Duodenal mucosa (tissue), 2 donors: ENCODE results near the gene ADAMTSL3.

Experiments used
- H3K27ac ChIP-seq: one replicate; pipeline ENCODE4 v1.7.0; 2013; ENCODE audit warnings: low read depth, low read length
- H3K27me3 ChIP-seq, 2 donors: one replicate each; pipeline ENCODE4 v1.7.0; 2013; ENCODE audit warnings: low read length in 2 of 2, control low read depth in 1 of 2; ENCODE audit not compliant: insufficient read depth in 2 of 2, control insufficient read depth in 1 of 2
- H3K36me3 ChIP-seq, 2 donors: one replicate each; pipeline ENCODE4 v1.7.0; 2013; ENCODE audit warnings: low read length in 2 of 2, control low read depth in 1 of 2; ENCODE audit not compliant: insufficient read depth in 2 of 2, control insufficient read depth in 1 of 2
- H3K4me1 ChIP-seq, 2 donors: one replicate each; pipeline ENCODE4 v1.7.0; 2013; ENCODE audit warnings: low read length in 2 of 2, control low read depth in 1 of 2; ENCODE audit not compliant: insufficient read depth in 2 of 2, control insufficient read depth in 1 of 2
- H3K4me3 ChIP-seq, 2 donors: one replicate each; pipeline ENCODE4 v1.7.0; 2013; ENCODE audit warnings: low read length in 2 of 2, low read depth in 1 of 2
- H3K9ac ChIP-seq, 2 donors: one replicate each; pipeline ENCODE4 v1.7.0; 2013; ENCODE audit warnings: low read length in 2 of 2, low read depth in 1 of 2
- H3K9me3 ChIP-seq, 2 donors: one replicate each; pipeline ENCODE4 v1.7.0; 2013; ENCODE audit warnings: low read length in 2 of 2, control low read depth in 1 of 2; ENCODE audit not compliant: control insufficient read depth in 1 of 2

The ADAMTSL3 gene

DNA sequence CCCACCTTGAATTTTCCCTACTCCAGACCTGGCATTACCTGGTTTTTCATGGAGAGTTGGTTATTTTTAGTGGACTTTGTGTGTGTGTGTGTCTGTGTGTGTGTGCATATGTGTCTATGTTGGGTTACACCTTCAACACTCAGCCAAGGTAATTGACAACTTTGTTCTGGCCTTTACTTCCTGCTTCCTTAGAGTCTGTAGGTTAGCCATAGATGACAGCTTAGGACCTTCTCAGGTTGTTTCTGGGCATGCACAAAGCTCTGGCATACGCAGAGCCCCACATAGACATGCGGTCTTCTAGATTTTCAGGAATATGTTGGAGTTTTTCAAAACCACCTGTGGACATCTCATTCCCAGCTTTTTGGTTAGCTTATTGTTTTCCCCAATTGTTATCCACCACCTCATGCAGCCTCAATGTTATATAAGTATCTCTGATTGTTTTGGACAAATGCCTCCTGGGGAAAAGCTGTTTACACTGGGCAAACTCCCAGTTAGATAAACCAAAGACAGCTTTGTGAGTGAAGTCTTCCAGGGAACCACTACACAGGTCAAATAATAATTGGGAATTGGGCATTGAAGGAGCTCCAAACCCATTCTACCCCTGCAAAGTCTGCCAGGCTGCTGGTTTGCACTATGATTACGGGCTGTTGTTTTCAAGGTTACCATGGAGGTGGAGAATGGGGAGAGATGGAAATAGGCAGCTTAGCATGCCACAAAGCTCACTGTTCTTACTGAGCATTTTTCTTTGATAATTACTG, 201.2 kb downstream of the ADAMTSL3 start:
- Histone ChIP-seq H3K9me3 (peaks cover 0 to 4% of the 10 kb centered on the region in 2 donors), H3K27ac (no peak overlapping the region), H3K9ac (no peak overlapping the region), H3K4me3 (no peak overlapping the region), H3K36me3 (no peaks in the 10 kb centered on the region), H3K27me3 (no peaks in the 10 kb centered on the region), H3K4me1 (no peaks in the 10 kb centered on the region)

DNA sequence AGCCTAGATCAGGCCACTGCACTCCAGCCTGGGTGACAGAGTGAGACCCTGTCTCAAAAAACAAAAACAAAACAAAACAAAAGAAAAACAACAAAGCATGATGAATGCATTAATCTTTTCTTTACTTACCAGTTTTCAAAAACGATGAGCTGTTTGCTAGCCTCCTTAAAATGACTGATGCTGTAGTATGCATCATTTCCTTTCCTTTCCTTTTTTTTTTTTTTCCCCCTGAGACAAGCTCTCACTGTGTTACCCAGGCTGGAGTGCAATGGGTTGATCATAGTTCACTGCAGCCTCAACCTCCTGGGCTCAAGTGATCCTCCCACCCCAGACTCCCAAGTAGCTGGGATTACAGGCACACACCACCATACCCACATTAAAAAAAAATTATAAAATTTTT, 202.0 kb downstream of the ADAMTSL3 start:
- H3K4me1 ChIP-seq = no peaks in the 10 kb centered on the region
- H3K9me3 ChIP-seq = peaks cover 0 to 4% of the 10 kb centered on the region in 2 donors
- no peak overlapping the region for H3K27ac ChIP-seq
- H3K9ac ChIP-seq = no peak overlapping the region
- H3K36me3 ChIP-seq = no peaks in the 10 kb centered on the region
- no peaks in the 10 kb centered on the region for H3K27me3 ChIP-seq
- H3K4me3 ChIP-seq = no peak overlapping the region

DNA sequence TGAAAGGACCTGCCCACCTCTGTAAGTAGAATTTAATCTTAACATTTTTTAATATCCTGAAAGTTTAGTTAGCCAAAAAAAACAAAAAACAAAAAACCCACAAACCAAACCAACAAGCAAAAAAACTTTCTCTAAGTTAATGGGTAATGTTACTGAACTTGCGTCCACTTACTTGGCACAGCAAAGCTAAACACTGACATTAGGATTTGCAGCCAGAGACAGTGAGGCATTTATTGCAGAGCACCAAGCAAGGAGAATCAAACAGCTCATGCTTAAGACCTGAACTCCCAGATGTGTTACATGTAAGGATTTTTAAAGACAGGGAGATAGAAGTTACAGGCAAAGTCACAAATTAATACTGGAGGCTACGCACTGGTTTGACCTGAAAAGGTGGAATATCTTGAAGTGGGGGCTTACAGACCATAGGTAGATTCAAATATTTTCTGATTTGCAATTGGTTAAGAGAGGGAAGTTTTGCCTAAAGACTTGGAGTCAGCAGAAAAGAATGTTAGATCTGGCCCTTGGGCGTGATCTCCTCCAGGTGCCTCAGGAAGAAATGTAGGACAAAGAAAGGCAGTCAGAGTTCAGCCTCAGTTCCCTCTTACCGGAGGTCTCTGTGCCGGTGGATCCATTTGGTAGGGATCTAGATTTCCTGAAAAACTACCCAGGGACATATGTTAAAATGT, 205.0 kb downstream of the ADAMTSL3 start:
- no peak overlapping the region for H3K4me3 ChIP-seq
- H3K9me3 ChIP-seq = peaks cover 0 to 4% of the 10 kb centered on the region in 2 donors
- no peaks in the 10 kb centered on the region for H3K36me3 ChIP-seq
- no peaks in the 10 kb centered on the region for H3K4me1 ChIP-seq
- no peak overlapping the region for H3K9ac ChIP-seq
- no peaks in the 10 kb centered on the region for H3K27me3 ChIP-seq
- no peak overlapping the region for H3K27ac ChIP-seq

DNA sequence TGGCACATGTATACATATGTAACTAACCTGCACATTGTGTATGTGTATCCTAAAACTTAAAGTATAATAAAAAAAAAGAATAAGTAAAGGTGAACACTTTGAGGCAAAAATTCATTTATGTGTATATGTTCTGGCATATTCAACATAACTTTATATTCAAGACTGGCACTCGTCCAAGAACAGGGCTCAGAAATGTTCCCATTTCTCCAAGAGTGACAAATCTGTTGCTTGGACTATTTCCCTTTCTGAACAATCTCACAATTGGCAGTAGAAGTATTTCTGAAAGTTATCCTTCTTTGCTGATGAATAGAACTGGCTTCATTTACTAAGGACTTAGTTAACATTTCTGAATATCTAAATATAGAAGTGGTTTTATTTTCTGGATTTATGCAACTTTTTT, 212.8 kb downstream of the ADAMTSL3 start:
- no peaks in the 10 kb centered on the region for H3K27me3 ChIP-seq
- no peak overlapping the region for H3K27ac ChIP-seq
- no peaks in the 10 kb centered on the region for H3K36me3 ChIP-seq
- H3K9ac ChIP-seq = no peak overlapping the region
- H3K4me3 ChIP-seq = no peak overlapping the region
- no peaks in the 10 kb centered on the region for H3K4me1 ChIP-seq
- no peaks in the 10 kb centered on the region for H3K9me3 ChIP-seq

DNA sequence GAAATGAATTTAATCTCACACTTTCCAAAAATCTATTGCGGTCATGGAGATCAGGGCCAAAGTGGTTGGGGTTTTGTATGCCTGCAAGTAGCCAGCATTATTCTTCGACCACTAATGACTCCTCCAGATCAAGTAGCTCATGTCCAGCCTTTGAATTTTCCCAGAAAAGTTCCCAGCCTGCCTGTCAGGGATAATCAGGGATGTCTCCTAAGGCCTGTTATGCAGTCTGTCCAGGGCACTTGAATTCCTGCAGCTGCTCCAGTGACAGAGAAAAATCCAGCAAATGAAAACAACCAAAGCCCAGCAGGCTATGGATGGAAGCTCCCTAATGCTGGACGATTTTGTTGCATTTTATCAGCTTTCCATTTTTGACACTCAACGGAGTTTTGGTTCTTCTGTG, 215.4 kb downstream of the ADAMTSL3 start:
- Histone ChIP-seq H3K9me3 (no peaks in the 10 kb centered on the region), H3K9ac (no peak overlapping the region), H3K36me3 (no peaks in the 10 kb centered on the region), H3K4me3 (no peak overlapping the region), H3K27ac (no peak overlapping the region), H3K4me1 (no peaks in the 10 kb centered on the region), H3K27me3 (no peaks in the 10 kb centered on the region)

DNA sequence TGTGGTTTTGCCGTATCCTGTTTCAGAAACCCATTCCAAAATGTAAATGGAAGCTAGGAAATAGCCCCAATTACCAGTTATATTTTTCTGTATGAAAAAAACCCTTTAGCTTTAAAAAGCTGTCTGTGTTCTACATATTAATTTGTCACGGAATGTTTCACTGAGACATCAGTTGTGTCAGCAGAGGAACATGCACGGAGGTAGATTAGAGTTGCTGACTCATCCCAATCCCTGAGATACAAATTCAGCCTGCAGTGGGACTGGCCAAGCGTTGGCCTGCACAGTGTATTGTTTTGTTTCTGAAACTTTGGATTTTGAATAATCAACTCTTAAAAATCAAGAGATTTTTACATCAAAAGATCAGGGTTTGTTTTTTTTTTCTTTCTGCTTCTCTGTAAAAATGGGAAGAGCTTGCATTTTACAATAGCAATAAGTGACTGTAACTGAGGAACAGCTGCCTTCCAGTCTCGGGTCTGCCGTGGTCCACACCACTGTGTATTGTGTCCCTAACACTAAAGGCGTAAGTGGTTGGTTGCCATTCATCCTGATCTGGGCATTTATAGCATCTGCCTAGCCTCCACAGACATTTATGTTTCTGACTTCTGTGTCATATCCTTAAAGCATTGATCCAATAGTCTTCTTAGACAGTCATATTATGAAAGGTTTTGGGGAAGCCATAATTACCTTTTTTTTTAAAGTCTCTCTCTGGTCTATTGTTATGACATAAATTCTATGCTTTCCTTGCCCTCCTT, 218.1 kb downstream of the ADAMTSL3 start:
- H3K36me3 ChIP-seq = no peaks in the 10 kb centered on the region
- no peak overlapping the region for H3K9ac ChIP-seq
- no peak overlapping the region for H3K27ac ChIP-seq
- no peaks in the 10 kb centered on the region for H3K27me3 ChIP-seq
- no peaks in the 10 kb centered on the region for H3K4me1 ChIP-seq
- no peaks in the 10 kb centered on the region for H3K9me3 ChIP-seq
- H3K4me3 ChIP-seq = no peak overlapping the region

DNA sequence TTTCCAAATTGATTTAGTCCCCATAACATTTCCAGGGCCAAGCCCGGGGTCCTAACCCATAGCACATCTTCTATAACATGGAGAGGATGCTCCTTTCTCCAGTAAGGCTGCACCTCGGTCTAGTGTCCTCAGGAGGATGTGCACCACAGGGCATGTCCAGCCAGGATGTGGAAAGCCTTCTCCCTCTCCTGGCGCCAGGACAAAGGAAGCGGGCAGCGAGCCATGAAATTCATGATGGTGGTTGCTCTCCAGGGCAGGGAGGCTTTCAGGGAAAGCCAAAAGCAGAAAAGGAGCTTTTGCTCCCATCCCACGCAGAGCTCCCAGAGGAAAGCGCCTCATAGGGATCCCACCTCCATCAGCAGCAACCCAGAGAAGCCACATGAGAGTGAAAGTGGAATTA, 220.0 kb downstream of the ADAMTSL3 start:
- Histone ChIP-seq H3K27ac (no peak overlapping the region), H3K4me3 (no peak overlapping the region), H3K9me3 (no peaks in the 10 kb centered on the region), H3K4me1 (no peaks in the 10 kb centered on the region), H3K36me3 (no peaks in the 10 kb centered on the region), H3K27me3 (no peaks in the 10 kb centered on the region), H3K9ac (no peak overlapping the region)

DNA sequence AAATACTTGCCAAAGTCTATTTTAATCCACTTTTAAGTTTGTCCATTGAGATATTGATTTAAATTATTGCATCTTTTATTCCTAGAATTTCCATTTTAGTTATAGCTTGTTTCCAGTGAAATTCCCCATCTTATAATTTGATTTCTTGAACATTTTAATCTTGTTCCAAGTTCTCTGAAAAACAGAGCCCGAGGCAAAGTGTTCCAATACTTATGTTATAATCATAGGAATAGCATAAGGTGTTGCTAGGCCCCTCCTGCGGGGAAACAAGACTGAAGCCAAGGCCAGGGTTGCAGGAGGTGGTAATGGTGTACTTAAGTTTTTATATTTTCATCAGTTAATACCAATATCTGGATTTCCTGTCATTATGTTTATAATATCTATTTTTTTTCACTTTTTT, 226.6 kb downstream of the ADAMTSL3 start:
- Histone ChIP-seq H3K36me3 (no peaks in the 10 kb centered on the region), H3K9ac (no peak overlapping the region), H3K4me3 (no peak overlapping the region), H3K27ac (no peak overlapping the region), H3K9me3 (peaks cover 0 to 6% of the 10 kb centered on the region in 2 donors), H3K27me3 (no peaks in the 10 kb centered on the region), H3K4me1 (no peaks in the 10 kb centered on the region)

DNA sequence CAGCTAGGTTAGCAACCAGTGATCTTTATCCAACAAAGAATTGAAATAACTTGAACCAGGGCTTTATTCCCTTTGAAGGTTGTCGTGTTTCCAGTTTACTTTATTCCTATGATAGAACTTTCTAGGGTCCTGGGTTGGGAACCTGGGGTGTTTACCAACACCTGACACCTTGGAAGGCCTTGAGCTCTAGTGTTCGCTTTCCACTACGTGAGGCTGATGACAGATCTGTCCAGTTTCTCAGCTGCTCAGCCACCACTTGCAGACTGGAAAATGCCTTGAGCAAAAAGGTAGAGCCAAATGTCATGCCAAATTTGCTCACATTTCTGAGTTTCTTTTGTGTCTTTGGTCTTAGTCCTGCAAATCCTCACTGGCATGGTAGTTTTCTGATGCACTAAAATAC, 227.2 kb downstream of the ADAMTSL3 start:
- no peak overlapping the region for H3K4me3 ChIP-seq
- peaks cover 0 to 6% of the 10 kb centered on the region in 2 donors for H3K9me3 ChIP-seq
- no peaks in the 10 kb centered on the region for H3K4me1 ChIP-seq
- H3K27ac ChIP-seq = no peak overlapping the region
- H3K27me3 ChIP-seq = no peaks in the 10 kb centered on the region
- H3K9ac ChIP-seq = no peak overlapping the region
- no peaks in the 10 kb centered on the region for H3K36me3 ChIP-seq

DNA sequence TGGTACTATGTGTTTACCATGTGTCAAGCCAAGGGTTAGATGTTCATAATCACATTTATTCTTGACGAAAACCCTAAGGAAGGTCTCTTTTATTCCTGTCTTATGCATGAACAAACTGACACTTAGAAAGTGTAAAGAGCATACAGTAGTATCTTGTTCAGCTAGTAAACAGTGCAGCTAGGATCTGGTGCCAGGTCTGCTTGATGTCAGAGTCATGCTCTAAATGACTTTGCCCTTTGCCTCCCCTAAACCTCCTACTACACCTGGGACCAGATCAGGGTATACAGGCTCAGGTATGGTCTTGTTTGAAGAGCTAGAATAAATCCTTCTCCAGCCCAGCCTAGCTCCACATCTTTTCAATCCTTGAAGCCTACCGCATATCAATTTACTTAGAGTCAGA, 232.4 kb downstream of the ADAMTSL3 start:
- no peak overlapping the region for H3K9ac ChIP-seq
- no peaks in the 10 kb centered on the region for H3K27me3 ChIP-seq
- H3K4me3 ChIP-seq = no peak overlapping the region
- no peaks in the 10 kb centered on the region for H3K4me1 ChIP-seq
- H3K36me3 ChIP-seq = no peaks in the 10 kb centered on the region
- no peak overlapping the region for H3K27ac ChIP-seq
- peaks cover 0 to 2% of the 10 kb centered on the region in 2 donors for H3K9me3 ChIP-seq
